ENCODE data around the gene PATL2. TPM values are rescaled to one million over a fixed set of nuclear protein-coding genes. Genes with fewer than 3 reads are reported as not detected.
A peak's percentile ranks its signal among the peaks of the same experiment; 100 is the strongest.

Gene PATL2
- total RNA-seq, 4 donors from 2014 or later = 0.28 to 2.0 (median 2.0) TPM; not detected in 1

GRCh38 chr15:44712346-44713005, 1.4 kb upstream of the PATL2 start:
- Histone ChIP-seq H3K36me3 (no peaks in the 10 kb centered on the region), H3K4me1 (peaks cover 0 to 5% of the 10 kb centered on the region in 2 donors), H3K27me3 (no peaks in the 10 kb centered on the region), H3K9me3 (no peaks in the 10 kb centered on the region), H3K4me3 (peak overlapping the region; percentile 86 to 97), H3K27ac (peak overlapping the region; percentile 99 to 100)
- intact Hi-C loops (cut with DNase I; ENCODE audit: low total_unique reads) = no loop called here
- TF ChIP-seq POLR2A (IDR thresholded peaks at IDR 0.05) (peak; percentile 37 to 79), CTCF (IDR thresholded peaks at IDR 0.05) (no peak)
- DNase-seq = peak; percentile 63 to 84

- intact Hi-C loops (cut with DNase I; ENCODE audit: low total_unique reads) = no loop called here
- Histone ChIP-seq H3K9me3 (no peaks in the 10 kb centered on the region), H3K27ac (peak overlapping the region; percentile 99 to 100), H3K27me3 (no peaks in the 10 kb centered on the region), H3K4me1 (peaks cover 0 to 5% of the 10 kb centered on the region in 2 donors), H3K36me3 (no peaks in the 10 kb centered on the region), H3K4me3 (peak overlapping the region; percentile 86 to 97)
- peak in 1 of 2 donors; percentile 51 for DNase-seq
- TF ChIP-seq CTCF (IDR thresholded peaks at IDR 0.05) (no peak), POLR2A (IDR thresholded peaks at IDR 0.05) (no peak)
Measured at GRCh38 chr15:44711743-44712345, 721 bp upstream of the PATL2 start.

GRCh38 chr15:44710236-44711095, 657 bp downstream of the PATL2 start:
- Histone ChIP-seq H3K4me1 (peaks cover 0 to 5% of the 10 kb centered on the region in 2 donors), H3K27ac (peak overlapping the region; percentile 99 to 100), H3K9me3 (no peaks in the 10 kb centered on the region), H3K36me3 (no peaks in the 10 kb centered on the region), H3K4me3 (peak overlapping the region; percentile 86 to 97), H3K27me3 (no peaks in the 10 kb centered on the region)
- intact Hi-C loops (cut with DNase I; ENCODE audit: low total_unique reads) = no loop called here
- TF ChIP-seq CTCF (IDR thresholded peaks at IDR 0.05) (peak in 3 of 4 experiments; percentile 20 to 35 (median 27)), POLR2A (IDR thresholded peaks at IDR 0.05) (no peak)
- peak in 1 of 2 donors; percentile 30 for DNase-seq

GRCh38 chr15:44706946-44707636, 4.0 kb downstream of the PATL2 start:
- no peaks in the 10 kb centered on the region for H3K27me3 ChIP-seq
- no peaks in the 10 kb centered on the region for H3K36me3 ChIP-seq
- intact Hi-C loops (cut with DNase I; ENCODE audit: low total_unique reads) = no loop called here
- H3K9me3 ChIP-seq = no peaks in the 10 kb centered on the region
- TF ChIP-seq POLR2A (IDR thresholded peaks at IDR 0.05) (no peak), CTCF (IDR thresholded peaks at IDR 0.05) (no peak)
- no peak overlapping the region for H3K27ac ChIP-seq
- H3K4me3 ChIP-seq = no peak overlapping the region
- H3K4me1 ChIP-seq = peaks cover 0 to 5% of the 10 kb centered on the region in 2 donors
- DNase-seq = no peak
